ENCODE measurements around the gene HEBP2. TPM values are rescaled to one million over a fixed set of nuclear protein-coding genes. Genes with fewer than 3 reads are reported as not detected.

Gene HEBP2
- total and polyA plus RNA-seq, 2 of the 4 experiments (the other 2 are of a cell fraction), result 3.9 to 6.1 TPM

GRCh38 chr6:138426500-138427123 is 22.6 kb downstream of the HEBP2 start:
- H3K4me1 ChIP-seq (ENCODE audit: control insufficient read depth, insufficient read depth, low read length), result peaks cover 5% of the 10 kb centered on the region; the same call in 1 of the 2 replicates
- BruUV-seq (replicated peaks), result no TSS peak
- no peak overlapping the region for H2BK120ac ChIP-seq (ENCODE audit: low read depth, low read length)
- POLR2A ChIA-PET (ENCODE audit: unreplicated experiment), result no interaction called here
- H3K4me3 ChIP-seq (ENCODE audit: insufficient read depth, low read depth, low read length), result no peak overlapping the region
- no peak overlapping the region for H3K4ac ChIP-seq (ENCODE audit: low read depth, low read length)
- 100% methylated on average over 2 of the region's 5 CpGs; no CpG with 5 or more reads in 1 of the 2 experiments for WGBS, 2 experiments (ENCODE audit: extremely low coverage in 2 of 2, insufficient read length in 1 of 2)
- H3K9me1 ChIP-seq (ENCODE audit: insufficient read depth, low read length), result 0 out of 2 replicates have a peak, but pooled peaks cover 2% of the 10 kb centered on the region
- ATAC-seq (ENCODE audit: low read depth) (no peak), DNase-seq (no peak)
- intact Hi-C loops (cut with micrococcal nuclease) (loop anchor here (10.0 kb wide), 1 partner anchor 268 kb away; no protein-coding TSS in a partner anchor), in situ Hi-C loops (cut with MboI; ENCODE audit: low sequenced_read_pairs) (no loop called here), dilution Hi-C loops (cut with HindIII; ENCODE audit: low sequenced_read_pairs, unreplicated experiment) (no loop called here)
- H3K79me1 ChIP-seq (ENCODE audit: low read depth in 1 of 2, low read length in 2 of 2), result no peaks in the 10 kb centered on the region
- H4K20me1 ChIP-seq (ENCODE audit: insufficient read depth, low read length), result no peaks in the 10 kb centered on the region
- H2AK5ac ChIP-seq (ENCODE audit: low read depth, low read length), result no peak overlapping the region
- H3K23ac ChIP-seq (ENCODE audit: low read depth, low read length), result no peak overlapping the region
- no peak overlapping the region for H3K14ac ChIP-seq (replicated peaks; ENCODE audit: low read depth, low read length)
- H3K36me3 ChIP-seq (ENCODE audit: control insufficient read depth, insufficient read depth, low read length), result peaks cover 6% of the 10 kb centered on the region
- no peak overlapping the region for H3K18ac ChIP-seq (ENCODE audit: low read depth, low read length)
- TF ChIP-seq CHD1 (IDR thresholded peaks at IDR 0.05; ENCODE audit: low read depth, low read length) (no peak), POLR2A (IDR thresholded peaks at IDR 0.05; ENCODE audit: low read depth, low read length) (no peak), ELK1 (IDR thresholded peaks at IDR 0.05; ENCODE audit: borderline replicate concordance, low read depth, low read length) (no peak), MAFK (IDR thresholded peaks at IDR 0.05; ENCODE audit: low read depth, low read length) (no peak), FOS (IDR thresholded peaks at IDR 0.05; ENCODE audit: low read depth, low read length) (no peak)
- TF ChIP-seq, protein P1, sequence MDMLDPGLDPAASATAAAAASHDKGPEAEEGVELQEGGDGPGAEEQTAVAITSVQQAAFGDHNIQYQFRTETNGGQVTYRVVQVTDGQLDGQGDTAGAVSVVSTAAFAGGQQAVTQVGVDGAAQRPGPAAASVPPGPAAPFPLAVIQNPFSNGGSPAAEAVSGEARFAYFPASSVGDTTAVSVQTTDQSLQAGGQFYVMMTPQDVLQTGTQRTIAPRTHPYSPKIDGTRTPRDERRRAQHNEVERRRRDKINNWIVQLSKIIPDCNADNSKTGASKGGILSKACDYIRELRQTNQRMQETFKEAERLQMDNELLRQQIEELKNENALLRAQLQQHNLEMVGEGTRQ (IDR thresholded peaks at IDR 0.05; ENCODE audit: low read depth, low read length), result no peak
- no peak overlapping the region for H4K5ac ChIP-seq (ENCODE audit: low read depth, low read length)
- H4K91ac ChIP-seq (ENCODE audit: insufficient read depth, low read depth, low read length), result no peak overlapping the region
- H2BK15ac ChIP-seq (ENCODE audit: low read depth, low read length), result no peak overlapping the region
- H2BK20ac ChIP-seq (ENCODE audit: low read depth, low read length), result no peak overlapping the region
- H2BK5ac ChIP-seq (ENCODE audit: low read depth, low read length, poor library complexity, severe bottlenecking), result no peak overlapping the region
- no peak overlapping the region for H3K56ac ChIP-seq (ENCODE audit: extremely low read depth, insufficient read depth, low read length)
- no peak overlapping the region for H3K9ac ChIP-seq (ENCODE audit: low read depth, low read length)
- no peaks in the 10 kb centered on the region for H3K27me3 ChIP-seq (ENCODE audit: control insufficient read depth, insufficient read depth, low read length)
- H3K27ac ChIP-seq (ENCODE audit: insufficient read depth, low read length), result no peak overlapping the region
- CTCF ChIA-PET, result interaction anchor here (0.9 to 2.2 kb wide), 2 partner anchors 22 to 162 kb away, joined by 4 to 6 read pairs; partner anchors contain the start of gene HEBP2
- H2AFZ ChIP-seq (replicated peaks; ENCODE audit: low read length, poor library complexity), result no peak overlapping the region
- H3K9me3 ChIP-seq (ENCODE audit: control insufficient read depth, insufficient read depth, low read length), result no peaks in the 10 kb centered on the region
- no peak overlapping the region for H4K8ac ChIP-seq (ENCODE audit: low read depth in 2 of 2, low read length in 2 of 2)
- no peak overlapping the region for H2AK9ac ChIP-seq (replicated peaks; ENCODE audit: low read depth, low read length, poor library complexity)
- no peak overlapping the region for H3K4me2 ChIP-seq (ENCODE audit: low read depth, low read length)
